NCI-H1436 (cell line): ENCODE measurements around the gene ASRGL1.
"Not testable (repeated sequence)": the region's sequence is repeated elsewhere in the genome, so short reads cannot be mapped to it uniquely, and the experiment has no call there.

ENCODE experiments used
- DNase-seq: peaks from one replicate; lab custom pipeline; 2025; lab: John Stamatoyannopoulos, UW

ASRGL1 gene

GRCh38 chr11:62352355-62353336 lies 15.4 kb downstream of the ASRGL1 start:
- no peak for DNase-seq

GRCh38 chr11:62353841-62354240 lies 16.6 kb downstream of the ASRGL1 start:
- no peak for DNase-seq

GRCh38 chr11:62358273-62358672 lies 21.0 kb downstream of the ASRGL1 start:
- no peak for DNase-seq

GRCh38 chr11:62359475-62359874 lies 22.2 kb downstream of the ASRGL1 start:
- DNase-seq = no peak

GRCh38 chr11:62360685-62361084 lies 23.4 kb downstream of the ASRGL1 start:
- DNase-seq = no peak

GRCh38 chr11:62368861-62369477 lies 31.7 kb downstream of the ASRGL1 start:
- not testable (repeated sequence) for DNase-seq

GRCh38 chr11:62370743-62371440 lies 33.6 kb downstream of the ASRGL1 start:
- DNase-seq = no peak

- no peak for DNase-seq
Observed at GRCh38 chr11:62372871-62373270, 35.6 kb downstream of the ASRGL1 start.

GRCh38 chr11:62373464-62374119 lies 36.3 kb downstream of the ASRGL1 start:
- no peak for DNase-seq

- no peak for DNase-seq
Observed at GRCh38 chr11:62374801-62375200, 37.6 kb downstream of the ASRGL1 start.

GRCh38 chr11:62378459-62379063 lies 41.3 kb downstream of the ASRGL1 start:
- peak; percentile 19 for DNase-seq

- not testable (repeated sequence) for DNase-seq
Observed at GRCh38 chr11:62379586-62379985, 42.3 kb downstream of the ASRGL1 start.

GRCh38 chr11:62380821-62381245 lies 43.6 kb downstream of the ASRGL1 start:
- peak; percentile 76 for DNase-seq

- DNase-seq = no peak
Observed at GRCh38 chr11:62383822-62384221, 46.6 kb downstream of the ASRGL1 start.

GRCh38 chr11:62386083-62386482 lies 48.8 kb downstream of the ASRGL1 start:
- DNase-seq = not testable (repeated sequence)

GRCh38 chr11:62387381-62387780 lies 50.1 kb downstream of the ASRGL1 start:
- DNase-seq = no peak

GRCh38 chr11:62388999-62389398 lies 51.8 kb downstream of the ASRGL1 start:
- no peak for DNase-seq

- DNase-seq = no peak
Observed at GRCh38 chr11:62390237-62390636, 53.0 kb downstream of the ASRGL1 start.

GRCh38 chr11:62390722-62391121 lies 53.5 kb downstream of the ASRGL1 start:
- DNase-seq = no peak

GRCh38 chr11:62391642-62392425 lies 54.6 kb downstream of the ASRGL1 start:
- no peak for DNase-seq

GRCh38 chr11:62392506-62392905 lies 55.3 kb downstream of the ASRGL1 start:
- no peak for DNase-seq
